DOHH2 (cell line): Measurements from ENCODE around the gene TMEFF2.
"Not testable (repeated sequence)": the region's sequence is repeated elsewhere in the genome, so short reads cannot be mapped to it uniquely, and the experiment has no call there.

Source experiments
- H3F3A ChIP-seq: fragments of 200-600 bp; sonication (generic), shearing (Covaris generic); 2 replicates; pipeline ENCODE4 v1.6.0; 2016; ENCODE audit warnings: antibody characterized with exemption, mild to moderate bottlenecking; ENCODE audit not compliant: control insufficient read depth, insufficient read depth
- H3K27ac ChIP-seq: fragments of 200-600 bp; sonication (generic); 2 replicates; pipeline ENCODE4 v1.5.1; 2014; ENCODE audit warnings: low read depth, mild to moderate bottlenecking, low read length, moderate library complexity
- H3K27me3 ChIP-seq: fragments of 200-600 bp; sonication (generic); 2 replicates; pipeline ENCODE4 v1.6.1; 2014; ENCODE audit warnings: mild to moderate bottlenecking, low read length, mixed read lengths; ENCODE audit not compliant: control insufficient read depth
- H3K36me3 ChIP-seq: fragments of 200-600 bp; sonication (generic); 2 replicates; pipeline ENCODE4 v1.6.1; 2014; ENCODE audit warnings: mild to moderate bottlenecking, low read length, moderate library complexity, mixed read lengths; ENCODE audit not compliant: control insufficient read depth
- H3K4me1 ChIP-seq: fragments of 200-600 bp; sonication (generic); 2 replicates; pipeline ENCODE4 v1.6.1; 2014; ENCODE audit warnings: mild to moderate bottlenecking, low read length, mixed read lengths; ENCODE audit not compliant: control insufficient read depth
- H3K4me2 ChIP-seq: fragments of 200-600 bp; sonication (generic); 2 replicates; pipeline ENCODE4 v1.6.0; 2014; ENCODE audit warnings: mild to moderate bottlenecking, low read length, moderate library complexity
- H3K4me3 ChIP-seq: fragments of 200-600 bp; sonication (generic); 2 replicates; pipeline ENCODE4 v1.5.1; 2014; ENCODE audit warnings: mild to moderate bottlenecking, low read length, mixed read lengths
- H3K79me2 ChIP-seq: fragments of 200-600 bp; sonication (generic); 2 replicates; pipeline ENCODE4 v1.6.1; 2014; ENCODE audit warnings: mild to moderate bottlenecking, low read length, mixed read lengths; ENCODE audit not compliant: control insufficient read depth
- H3K9me2 ChIP-seq: fragments of 200-600 bp; sonication (generic); replicated peaks from 2 replicates; pipeline ENCODE4 v1.6.1; 2014; ENCODE audit warnings: mild to moderate bottlenecking, low read length, mixed read lengths; ENCODE audit not compliant: control insufficient read depth
- H3K9me3 ChIP-seq: fragments of 200-600 bp; sonication (generic); 2 replicates; pipeline ENCODE4 v1.6.1; 2014; ENCODE audit warnings: antibody characterized with exemption, low read length, mixed read lengths; ENCODE audit not compliant: control insufficient read depth, insufficient read depth
- H4K20me1 ChIP-seq: fragments of 200-600 bp; sonication (generic); 2 replicates; pipeline ENCODE4 v1.6.0; 2014; ENCODE audit warnings: low read depth, mild to moderate bottlenecking, antibody characterized with exemption, low read length, moderate library complexity; ENCODE audit not compliant: control insufficient read depth, insufficient read depth
- CTCF ChIP-seq: fragments of 200-600 bp; sonication (generic); IDR thresholded peaks from one replicate; pipeline ENCODE4 v1.5.1; 2014; ENCODE audit warnings: antibody characterized with exemption, mild to moderate bottlenecking, low read depth, low read length; ENCODE audit not compliant: poor library complexity, severe bottlenecking
- EZH2phosphoT487 ChIP-seq: fragments of 200-600 bp; sonication (generic); IDR thresholded peaks from 2 replicates; pipeline ENCODE4 v1.6.1; 2017; ENCODE audit warnings: borderline replicate concordance, mild to moderate bottlenecking, antibody characterized with exemption, low read length, moderate library complexity, mixed read lengths

The TMEFF2 gene

DNA sequence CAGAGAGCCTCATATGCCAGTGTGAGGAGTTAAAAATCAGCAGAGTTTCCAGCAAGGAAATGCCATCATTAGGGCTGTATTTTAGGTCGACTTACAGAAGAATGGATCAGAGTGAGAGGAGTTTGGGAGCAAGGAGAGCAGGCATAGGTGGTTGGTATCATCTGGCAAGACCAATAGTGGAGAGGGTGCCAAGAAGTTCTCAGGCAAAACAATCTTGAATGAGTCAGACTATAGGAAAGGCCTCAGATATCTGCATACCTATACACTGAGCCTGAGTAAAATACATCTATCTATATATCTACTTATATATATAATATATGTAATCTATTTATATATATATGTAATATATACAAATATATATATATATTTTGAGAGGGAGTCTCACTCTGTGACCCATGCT, 57.3 kb downstream of the TMEFF2 start:
- Histone ChIP-seq H3K27ac (no peak overlapping the region), H3K79me2 (no peaks in the 10 kb centered on the region), H4K20me1 (no peaks in the 10 kb centered on the region), H3K4me3 (no peak overlapping the region), H3K27me3 (no peaks in the 10 kb centered on the region), H3K9me3 (no peaks in the 10 kb centered on the region), H3K9me2 (no peaks in the 10 kb centered on the region), H3F3A (no peaks in the 10 kb centered on the region), H3K4me2 (no peak overlapping the region), H3K4me1 (no peaks in the 10 kb centered on the region), H3K36me3 (no peaks in the 10 kb centered on the region)
- TF ChIP-seq CTCF = no peak
- TF ChIP-seq EZH2phosphoT487 = no peak

DNA sequence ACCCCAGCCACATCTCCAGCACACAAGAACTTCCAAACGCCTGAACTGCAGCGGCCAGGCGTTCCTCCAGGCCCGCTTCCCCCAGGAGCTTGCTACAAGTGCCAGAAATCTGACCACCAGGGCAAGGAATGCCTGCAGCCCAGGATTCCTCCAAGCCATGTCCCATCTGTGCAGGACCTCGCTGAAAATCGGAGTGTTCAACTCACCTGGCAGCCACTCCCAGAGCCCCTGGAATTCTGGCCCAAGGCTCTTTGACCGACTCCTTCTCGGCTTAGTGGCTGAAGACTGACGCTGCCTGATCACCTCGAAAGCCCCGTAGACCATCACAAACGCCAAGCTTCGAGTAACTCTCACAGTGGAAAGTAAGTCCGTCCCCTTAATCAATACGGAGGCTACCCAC, 62.1 kb downstream of the TMEFF2 start:
- H3K27me3 ChIP-seq, H3K9me3 ChIP-seq, H3K4me3 ChIP-seq, H3K79me2 ChIP-seq, H3K36me3 ChIP-seq, H3K4me2 ChIP-seq, H4K20me1 ChIP-seq, H3F3A ChIP-seq, H3K27ac ChIP-seq, H3K9me2 ChIP-seq, H3K4me1 ChIP-seq: not testable (repeated sequence)

- H3K4me2 ChIP-seq, H3K9me2 ChIP-seq, H3K9me3 ChIP-seq, H3K79me2 ChIP-seq, H3K4me1 ChIP-seq, H3K27ac ChIP-seq, H3K36me3 ChIP-seq, H3K27me3 ChIP-seq, H4K20me1 ChIP-seq, H3F3A ChIP-seq, H3K4me3 ChIP-seq: not testable (repeated sequence)
These were observed 64.4 kb downstream of the TMEFF2 start for GRCh38 chr2:192130312-192130711.

GRCh38 chr2:192128655-192129054, 66.1 kb downstream of the TMEFF2 start:
- Histone ChIP-seq H3K27me3 (no peaks in the 10 kb centered on the region), H4K20me1 (no peaks in the 10 kb centered on the region), H3K9me3 (no peaks in the 10 kb centered on the region), H3K79me2 (no peaks in the 10 kb centered on the region), H3K36me3 (no peaks in the 10 kb centered on the region), H3K4me1 (no peaks in the 10 kb centered on the region), H3F3A (no peaks in the 10 kb centered on the region), H3K9me2 (no peaks in the 10 kb centered on the region), H3K27ac (no peak overlapping the region), H3K4me2 (no peak overlapping the region), H3K4me3 (no peak overlapping the region)
- no peak for TF ChIP-seq EZH2phosphoT487
- no peak for TF ChIP-seq CTCF
